ENCODE data around the gene AP3B1.

AP3B1 gene

DNA sequence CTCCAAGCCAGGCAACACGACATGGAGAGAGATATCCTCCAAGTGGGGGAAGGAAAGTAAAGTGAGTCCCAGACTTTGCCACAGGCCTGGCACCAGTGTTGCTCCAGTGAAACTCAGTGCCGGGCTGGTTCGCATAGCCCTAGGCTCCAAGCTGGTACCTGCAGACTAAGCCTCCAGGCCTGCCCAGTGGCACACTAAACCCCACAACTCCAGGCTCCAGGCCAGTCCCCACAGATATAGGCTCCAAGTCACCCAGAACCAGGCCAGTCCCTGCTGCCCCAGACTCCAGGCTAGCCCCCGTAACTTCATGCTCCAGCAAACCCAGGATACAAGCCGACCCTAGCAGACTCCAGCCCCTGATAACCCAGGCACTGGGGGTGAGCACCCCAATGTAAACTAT, 23.0 kb upstream of the AP3B1 start:
- H3K4me3 ChIP-seq (ENCODE audit: low read length), result no peak overlapping the region
- DNase-seq (ENCODE audit: low read depth), result no peak
- TF ChIP-seq, protein P1, sequence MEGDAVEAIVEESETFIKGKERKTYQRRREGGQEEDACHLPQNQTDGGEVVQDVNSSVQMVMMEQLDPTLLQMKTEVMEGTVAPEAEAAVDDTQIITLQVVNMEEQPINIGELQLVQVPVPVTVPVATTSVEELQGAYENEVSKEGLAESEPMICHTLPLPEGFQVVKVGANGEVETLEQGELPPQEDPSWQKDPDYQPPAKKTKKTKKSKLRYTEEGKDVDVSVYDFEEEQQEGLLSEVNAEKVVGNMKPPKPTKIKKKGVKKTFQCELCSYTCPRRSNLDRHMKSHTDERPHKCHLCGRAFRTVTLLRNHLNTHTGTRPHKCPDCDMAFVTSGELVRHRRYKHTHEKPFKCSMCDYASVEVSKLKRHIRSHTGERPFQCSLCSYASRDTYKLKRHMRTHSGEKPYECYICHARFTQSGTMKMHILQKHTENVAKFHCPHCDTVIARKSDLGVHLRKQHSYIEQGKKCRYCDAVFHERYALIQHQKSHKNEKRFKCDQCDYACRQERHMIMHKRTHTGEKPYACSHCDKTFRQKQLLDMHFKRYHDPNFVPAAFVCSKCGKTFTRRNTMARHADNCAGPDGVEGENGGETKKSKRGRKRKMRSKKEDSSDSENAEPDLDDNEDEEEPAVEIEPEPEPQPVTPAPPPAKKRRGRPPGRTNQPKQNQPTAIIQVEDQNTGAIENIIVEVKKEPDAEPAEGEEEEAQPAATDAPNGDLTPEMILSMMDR (conservative IDR thresholded peaks at IDR 0.05; ENCODE audit: low read length), result no peak

DNA sequence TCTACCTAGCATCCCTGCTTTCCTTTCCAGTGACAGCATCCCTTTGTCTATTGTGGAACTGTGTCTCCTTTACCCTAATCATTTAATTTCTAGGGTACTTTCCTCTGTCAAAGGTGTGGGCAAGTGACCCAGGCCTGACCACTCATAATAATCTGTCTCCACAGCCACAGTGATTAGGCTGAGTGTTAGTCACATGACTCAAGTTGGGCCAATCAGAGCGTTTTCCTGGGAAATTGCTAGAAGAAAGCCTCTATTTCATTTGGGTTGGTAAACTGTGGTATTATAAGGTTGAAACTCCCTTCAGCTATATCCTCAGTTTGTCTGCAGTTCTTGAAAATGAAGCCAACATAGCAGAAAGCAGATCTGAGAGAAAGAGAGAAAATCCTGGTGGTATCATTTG, 14.2 kb upstream of the AP3B1 start:
- TF ChIP-seq, protein P1 (conservative IDR thresholded peaks at IDR 0.05; ENCODE audit: low read length), result no peak
- DNase-seq (ENCODE audit: low read depth), result no peak
- no peak overlapping the region for H3K4me3 ChIP-seq (ENCODE audit: low read length)

DNA sequence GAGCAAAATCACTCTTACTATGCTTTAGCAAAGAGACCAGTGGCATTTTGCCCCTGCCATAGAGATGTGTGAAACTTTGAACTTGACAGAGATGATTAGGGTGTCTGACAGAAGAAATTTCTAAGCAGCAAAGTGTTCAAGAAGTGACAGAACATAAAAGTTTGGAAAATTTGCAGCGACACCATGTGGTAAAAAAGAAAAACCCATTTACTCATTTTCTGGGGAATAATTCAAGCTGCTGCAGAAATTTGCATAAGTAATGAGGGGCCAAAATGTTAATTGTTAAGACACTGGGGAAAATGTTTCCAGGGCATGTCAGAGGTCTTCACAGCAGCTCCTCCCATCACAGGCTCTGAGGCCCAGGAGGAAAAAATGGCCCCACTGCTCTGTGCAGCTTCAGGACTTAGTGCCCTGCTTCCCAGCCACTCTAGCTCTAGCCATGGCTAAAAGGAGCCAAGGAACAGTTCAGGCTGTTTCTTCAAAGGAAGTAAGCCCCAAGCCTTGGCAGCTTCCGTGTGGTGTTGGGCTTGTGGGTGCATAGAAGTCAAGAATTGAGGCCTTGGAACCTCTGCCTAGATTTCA, 6.1 kb upstream of the AP3B1 start:
- TF ChIP-seq, protein P1 (conservative IDR thresholded peaks at IDR 0.05; ENCODE audit: low read length), result peak; percentile 48
- no peak overlapping the region for H3K4me3 ChIP-seq (ENCODE audit: low read length)
- peak; percentile 37 for DNase-seq (ENCODE audit: low read depth)

DNA sequence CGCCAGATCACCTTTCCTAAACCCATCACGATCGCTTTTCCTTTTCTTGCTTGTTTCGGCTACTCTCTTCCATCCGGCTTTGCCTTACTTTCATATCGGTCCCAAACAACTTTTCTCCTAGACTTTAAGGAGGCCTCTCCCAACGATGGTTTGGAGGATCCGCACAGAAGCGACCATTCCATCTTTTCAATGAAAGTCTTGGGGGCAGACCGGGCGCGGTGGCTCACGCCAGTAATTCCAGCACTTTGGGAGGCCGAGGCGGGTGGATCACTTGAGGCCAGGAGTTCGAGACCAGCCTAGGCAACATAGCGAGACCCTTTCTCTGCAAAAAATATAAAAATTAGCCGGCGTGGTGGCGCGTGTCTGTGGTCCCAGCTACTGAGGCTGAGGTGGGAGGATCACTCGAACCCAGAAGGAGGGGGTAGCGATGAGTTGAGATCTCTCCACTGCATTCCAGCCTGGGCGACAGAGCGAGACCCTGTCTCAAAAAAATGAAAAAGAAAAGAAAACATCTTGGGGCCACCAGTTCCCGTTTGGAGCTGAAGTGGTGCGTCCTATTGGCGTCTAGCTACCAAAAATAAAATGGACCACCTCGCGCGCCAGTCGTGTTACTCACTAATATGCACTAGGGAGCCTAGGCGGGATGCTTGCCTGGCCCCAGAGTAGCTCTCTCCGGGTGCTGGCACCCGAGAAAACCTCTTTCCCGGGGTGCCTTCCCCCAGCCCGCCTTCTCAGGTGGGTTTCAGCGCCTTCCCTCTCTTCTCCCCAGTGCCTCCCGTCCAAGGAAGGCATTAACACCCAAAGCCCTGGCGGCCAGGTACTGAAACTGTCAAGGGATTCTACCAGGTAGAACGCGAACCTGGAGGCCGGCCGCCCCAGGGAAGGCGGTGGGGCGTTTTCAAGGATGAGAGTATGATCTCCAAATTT, 800 bp upstream of the AP3B1 start:
- peak; percentile 15 for DNase-seq (ENCODE audit: low read depth)
- TF ChIP-seq, protein P1 (conservative IDR thresholded peaks at IDR 0.05; ENCODE audit: low read length), result peak; percentile 31
- peak overlapping the region; percentile 95 for H3K4me3 ChIP-seq (ENCODE audit: low read length)

DNA sequence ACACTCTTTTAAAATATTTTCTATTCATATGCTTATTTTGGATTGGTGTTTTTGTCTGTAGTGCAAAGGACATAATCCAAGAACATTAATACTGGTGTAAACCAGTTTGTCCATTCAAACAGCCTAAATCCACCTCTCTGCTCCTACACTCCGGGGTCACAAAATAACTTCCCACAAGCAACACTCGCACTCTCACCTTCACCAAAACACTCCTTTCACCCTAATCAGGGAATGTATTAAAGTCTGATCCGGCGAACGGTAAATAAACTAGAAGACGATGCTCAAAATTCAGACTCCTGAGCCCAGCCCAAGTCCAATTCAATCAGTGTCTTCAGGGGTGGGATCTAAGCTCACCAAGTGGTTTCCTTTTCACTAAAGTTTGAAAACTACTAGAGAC, 649 bp downstream of the AP3B1 start:
- H3K4me3 ChIP-seq (ENCODE audit: low read length), result peak overlapping the region; percentile 95
- no peak for DNase-seq (ENCODE audit: low read depth)
- TF ChIP-seq, protein P1 (conservative IDR thresholded peaks at IDR 0.05; ENCODE audit: low read length), result no peak

DNA sequence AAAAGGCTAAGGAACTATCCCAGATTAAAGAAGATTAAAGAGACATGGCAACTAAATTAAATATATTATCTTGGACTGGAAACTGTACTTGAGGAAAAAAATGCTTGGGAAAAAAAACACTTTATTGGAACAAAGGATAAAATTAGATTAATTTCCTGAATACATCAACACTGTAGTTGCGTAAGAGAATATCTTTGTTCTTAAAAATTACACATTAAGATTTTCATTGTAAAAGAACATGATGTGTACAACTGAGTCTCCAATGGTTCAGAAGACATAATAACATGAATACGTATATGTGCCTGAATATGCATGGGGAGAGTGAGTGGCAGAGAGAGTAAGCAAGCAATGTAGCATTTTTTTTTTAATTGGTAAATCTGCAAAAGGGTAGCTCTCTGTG, 2.8 kb downstream of the AP3B1 start:
- TF ChIP-seq, protein P1 (conservative IDR thresholded peaks at IDR 0.05; ENCODE audit: low read length), result no peak
- DNase-seq (ENCODE audit: low read depth), result no peak
- H3K4me3 ChIP-seq (ENCODE audit: low read length), result no peak overlapping the region

DNA sequence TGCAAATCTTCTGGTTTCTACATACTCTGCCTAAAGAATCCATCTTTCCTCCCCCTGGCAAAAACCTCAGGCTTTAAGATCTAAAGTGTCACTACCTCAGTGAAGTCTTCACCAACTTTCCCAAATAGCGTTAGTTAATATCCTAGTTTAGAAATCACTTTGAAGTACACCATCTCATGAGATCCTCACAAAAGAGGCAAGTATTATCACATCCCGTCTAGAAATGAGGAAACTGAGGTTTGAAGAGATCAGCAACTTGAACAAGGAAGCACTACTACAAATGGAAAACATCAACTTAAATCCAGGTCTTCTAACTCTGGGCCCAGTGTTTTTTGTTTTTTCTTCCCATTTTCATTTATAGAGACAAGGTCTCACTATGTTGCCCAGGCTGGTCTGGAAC, 4.6 kb downstream of the AP3B1 start:
- no peak for DNase-seq (ENCODE audit: low read depth)
- H3K4me3 ChIP-seq (ENCODE audit: low read length), result no peak overlapping the region
- TF ChIP-seq, protein P1 (conservative IDR thresholded peaks at IDR 0.05; ENCODE audit: low read length), result no peak
